Left lung (tissue), 10 donors: Measurements from ENCODE around the gene KIAA1586. TPM values are rescaled to one million over a fixed set of nuclear protein-coding genes. Genes with fewer than 3 reads are reported as not detected.
"Not testable (repeated sequence)": the region's sequence is repeated elsewhere in the genome, so short reads cannot be mapped to it uniquely, and the experiment has no call there.

Source experiments
- ATAC-seq: fragments of 200-7000 bp; cut with Tn5 transposase; one replicate; pipeline ENCODE4 v1.9.1; 2020; ENCODE audit warnings: moderate library complexity
- DNase-seq, 4 donors: peaks; one replicate each; pipeline ENCODE4 v3.0.0-alpha.2; 2013 to 2020
- H3K27ac ChIP-seq, 2 donors: fragments of 200-600 bp; sonication (generic) in 1 of 2; one replicate each; pipeline versions ENCODE4 v1.5.0 to v1.8.0; 2020 to 2021
- H3K27me3 ChIP-seq, 2 donors: fragments of 200-600 bp; sonication (generic) in 1 of 2; one replicate each; pipeline versions ENCODE4 v1.5.0 to v1.8.0; 2020 to 2021
- H3K36me3 ChIP-seq, 2 donors: fragments of 200-600 bp; sonication (generic) in 1 of 2; one replicate each; pipeline versions ENCODE4 v1.5.0 to v1.8.0; 2020 to 2021
- H3K4me1 ChIP-seq, 2 donors: fragments of 200-600 bp; one replicate each; pipeline ENCODE4 v1.8.0; 2021
- H3K4me3 ChIP-seq, 2 donors: fragments of 200-600 bp; sonication (generic) in 1 of 2; one replicate each; pipeline versions ENCODE4 v1.5.0 to v1.8.0; 2020 to 2021; ENCODE audit warnings: mild to moderate bottlenecking in 1 of 2
- H3K9me3 ChIP-seq, 2 donors: fragments of 200-600 bp; sonication (generic) in 1 of 2; one replicate each; pipeline versions ENCODE4 v1.5.0 to v1.8.0; 2020 to 2021
- CTCF ChIP-seq, 2 donors: fragments of 200-600 bp; sonication (generic) in 1 of 2; IDR thresholded peaks; one replicate each; pipeline versions ENCODE4 v1.5.0 to v1.8.0; 2021; ENCODE audit warnings: antibody characterized with exemption in 2 of 2
- intact Hi-C, 2 donors: fragments of 100-400 bp; cut with DNase I; formaldehyde crosslinking; loops; one replicate each; pipeline versions ENCODE4 v1.11.2 to v1.14.2; 2022
- polyA plus RNA-seq, 6 donors: library from polyadenylated mRNA; unstranded; fragments of 120-200 nt; gene quantifications; one replicate each; pipeline ENCODE4 v1.2.1, GENCODE V29; 2013; ENCODE audit not compliant: insufficient read length in 6 of 6
- total RNA-seq, 2 donors: library from RNA; stranded (reverse); fragmentation: NEBNext Ultra II Directional; extraction: Animal tissue kit (Norgen Biotek cat#: 25700); gene quantifications; one replicate each; pipeline ENCODE4 v1.2.1, GENCODE V29; 2021
- donor health status: DM: no; HTN: yes; CAD: no.
- donor health status: DM: no; HTN: no; CAD: no.

Gene KIAA1586
- total and polyA plus RNA-seq, 8 donors = 11.0 to 26.9 (median 24.3) TPM

DNA sequence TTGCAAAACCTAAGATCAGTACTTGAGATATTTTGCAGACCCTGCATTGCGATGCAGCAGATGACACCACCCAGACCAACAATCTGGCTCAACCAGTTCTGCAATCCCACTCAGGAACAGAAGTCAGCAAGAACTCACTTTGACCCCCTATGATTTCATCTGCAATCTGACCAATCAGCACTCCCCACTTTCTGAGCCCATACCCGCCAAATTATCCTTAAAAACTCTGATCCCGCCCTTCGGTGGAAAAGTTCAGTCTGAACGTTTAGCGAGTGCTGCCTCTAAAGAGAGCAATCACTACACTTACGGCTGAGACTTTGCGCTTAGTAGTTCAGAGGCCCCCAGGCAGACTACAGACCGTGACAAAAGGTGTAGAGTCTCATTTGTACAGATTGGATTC is 17.3 kb upstream of the KIAA1586 start:
- H3K9me3 ChIP-seq = peaks cover 0 to 17% of the 10 kb centered on the region in 2 donors
- no peak overlapping the region for H3K27ac ChIP-seq
- no peaks in the 10 kb centered on the region for H3K27me3 ChIP-seq
- H3K36me3 ChIP-seq = no peaks in the 10 kb centered on the region
- no peak overlapping the region for H3K4me3 ChIP-seq
- TF ChIP-seq CTCF (IDR thresholded peaks at IDR 0.05) = no peak
- ATAC-seq = no peak
- no peak for DNase-seq
- H3K4me1 ChIP-seq = no peaks in the 10 kb centered on the region
- intact Hi-C loops = loop anchor here in 1 of 2 donors (10.0 kb wide), 1 partner anchor 124 kb away; no protein-coding TSS in a partner anchor

DNA sequence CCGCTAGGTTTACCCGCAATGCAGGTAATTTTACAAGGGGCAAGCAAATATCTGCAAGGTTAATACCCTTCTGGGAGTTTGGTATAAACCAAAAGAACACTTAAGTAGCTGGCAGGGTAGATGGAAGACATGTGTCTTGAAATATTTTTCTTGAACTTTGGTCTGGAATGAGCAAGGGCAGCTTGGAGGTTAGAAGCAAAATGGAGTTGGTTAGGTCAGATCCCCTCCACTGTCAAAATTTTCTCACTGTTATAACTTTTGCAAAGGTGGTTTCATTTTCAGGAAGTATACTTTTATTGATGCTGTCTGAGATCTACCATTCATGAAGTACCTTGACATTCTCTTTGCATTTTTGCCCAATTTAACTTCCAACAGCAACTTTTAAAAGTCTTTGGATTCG is 13.3 kb upstream of the KIAA1586 start:
- Histone ChIP-seq H3K27ac (no peak overlapping the region), H3K27me3 (peaks cover 0 to 4% of the 10 kb centered on the region in 2 donors), H3K9me3 (no peaks in the 10 kb centered on the region), H3K4me1 (no peaks in the 10 kb centered on the region), H3K4me3 (no peak overlapping the region), H3K36me3 (no peaks in the 10 kb centered on the region)
- TF ChIP-seq CTCF (IDR thresholded peaks at IDR 0.05) = no peak
- ATAC-seq = no peak
- DNase-seq = no peak
- intact Hi-C loops = no loop called here

DNA sequence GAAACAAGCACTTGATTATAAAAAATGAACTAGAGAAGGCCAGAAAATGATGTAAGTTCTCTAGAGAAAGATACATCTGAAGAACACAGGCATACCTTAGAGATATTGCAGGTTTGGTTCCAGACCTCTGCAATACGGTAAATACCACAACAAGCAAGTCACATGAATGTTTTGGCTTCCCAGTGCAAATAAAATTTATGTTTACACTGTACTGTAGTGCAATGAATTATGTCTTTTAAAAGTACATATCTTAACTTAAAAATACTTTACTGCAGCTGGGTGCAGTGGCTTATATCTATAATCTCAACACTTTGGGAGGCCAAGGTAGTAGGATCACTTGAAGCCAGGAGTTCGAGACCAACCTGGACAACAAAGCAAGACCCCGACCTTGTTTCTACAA is 10.9 kb upstream of the KIAA1586 start:
- ATAC-seq = no peak
- Histone ChIP-seq H3K36me3 (no peaks in the 10 kb centered on the region), H3K4me1 (no peaks in the 10 kb centered on the region), H3K4me3 (no peak overlapping the region), H3K27me3 (peaks cover 0 to 9% of the 10 kb centered on the region in 2 donors), H3K27ac (no peak overlapping the region), H3K9me3 (no peaks in the 10 kb centered on the region)
- intact Hi-C loops = no loop called here
- no peak for TF ChIP-seq CTCF (IDR thresholded peaks at IDR 0.05)
- no peak for DNase-seq

DNA sequence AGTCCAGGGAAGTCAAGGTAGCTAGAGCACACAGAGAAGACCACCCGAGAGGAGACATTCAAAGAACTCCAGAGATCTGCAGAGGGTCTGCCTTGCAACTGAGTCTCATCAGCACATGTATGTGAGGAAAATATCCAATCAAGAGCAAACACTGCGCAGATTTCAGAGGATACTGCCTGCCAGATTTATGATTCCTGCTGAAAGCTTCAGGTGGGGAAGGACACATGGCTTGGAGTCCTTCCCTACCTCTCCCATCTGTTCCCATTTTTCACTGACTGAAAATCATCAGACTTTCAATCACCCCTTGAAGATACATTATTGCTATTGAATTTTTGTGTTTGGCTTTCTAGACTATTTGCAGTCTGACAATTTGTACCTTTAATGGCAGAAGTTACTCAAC is 7.6 kb upstream of the KIAA1586 start:
- intact Hi-C loops = no loop called here
- no peak overlapping the region for H3K4me3 ChIP-seq
- H3K36me3 ChIP-seq = no peaks in the 10 kb centered on the region
- H3K4me1 ChIP-seq = no peaks in the 10 kb centered on the region
- DNase-seq = no peak
- H3K9me3 ChIP-seq = no peaks in the 10 kb centered on the region
- no peak overlapping the region for H3K27ac ChIP-seq
- ATAC-seq = no peak
- no peak for TF ChIP-seq CTCF (IDR thresholded peaks at IDR 0.05)
- peaks cover 0 to 9% of the 10 kb centered on the region in 2 donors for H3K27me3 ChIP-seq

- Histone ChIP-seq H3K36me3 (no peaks in the 10 kb centered on the region), H3K27ac (no peak overlapping the region), H3K27me3 (peaks cover 0 to 9% of the 10 kb centered on the region in 2 donors), H3K4me3 (no peak overlapping the region), H3K9me3 (no peaks in the 10 kb centered on the region), H3K4me1 (no peaks in the 10 kb centered on the region)
- no peak for DNase-seq
- TF ChIP-seq CTCF (IDR thresholded peaks at IDR 0.05) = no peak
- intact Hi-C loops = no loop called here
- ATAC-seq = no peak
Observed at GRCh38 chr6:57040011-57040410, 6.5 kb upstream of the KIAA1586 start.

DNA sequence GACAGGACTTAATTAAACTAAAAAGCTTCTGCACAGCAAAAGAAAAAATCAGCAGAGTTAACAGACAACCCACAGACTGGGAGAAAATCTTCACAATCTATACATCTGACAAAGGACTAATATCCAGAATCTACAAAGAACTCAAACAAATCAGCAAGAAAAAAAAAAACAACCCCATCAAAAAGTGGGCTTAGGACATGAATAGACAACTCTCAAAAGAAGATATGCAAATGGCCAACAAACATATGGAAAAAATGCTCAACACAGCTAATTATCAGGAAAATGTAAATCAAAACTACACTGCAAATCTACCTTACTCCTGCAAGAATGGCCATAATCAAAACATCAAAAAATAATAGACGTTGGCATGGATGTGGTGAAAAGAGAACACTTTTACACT is 2.4 kb upstream of the KIAA1586 start:
- intact Hi-C loops, H3K9me3 ChIP-seq, H3K36me3 ChIP-seq, ATAC-seq, DNase-seq, H3K27ac ChIP-seq, H3K27me3 ChIP-seq, H3K4me3 ChIP-seq: not testable (repeated sequence)
- peaks cover 0 to 13% of the 10 kb centered on the region in 2 donors for H3K4me1 ChIP-seq
